ENCODE data around the gene OR8B8.

DNA sequence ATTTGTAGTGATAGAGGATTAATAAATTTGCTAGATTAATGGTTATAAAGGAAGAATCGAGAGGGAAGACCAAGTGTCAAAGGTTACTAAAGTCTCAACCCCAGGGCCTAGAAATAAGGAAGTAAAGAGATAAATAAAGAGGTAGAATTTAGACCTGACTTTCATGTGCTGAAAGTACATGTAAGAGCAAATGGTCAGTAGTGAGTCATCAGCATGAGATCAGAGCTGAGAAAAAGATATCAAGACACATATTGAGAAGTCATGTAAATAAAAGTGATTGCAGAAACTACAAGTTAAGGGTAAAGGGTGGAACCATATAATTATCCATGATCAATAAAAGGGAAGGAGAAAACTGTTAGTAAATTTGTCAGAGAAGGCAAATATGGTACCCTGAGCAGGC lies 1.4 kb upstream of the OR8B8 start:
- TF ChIP-seq, protein P1, sequence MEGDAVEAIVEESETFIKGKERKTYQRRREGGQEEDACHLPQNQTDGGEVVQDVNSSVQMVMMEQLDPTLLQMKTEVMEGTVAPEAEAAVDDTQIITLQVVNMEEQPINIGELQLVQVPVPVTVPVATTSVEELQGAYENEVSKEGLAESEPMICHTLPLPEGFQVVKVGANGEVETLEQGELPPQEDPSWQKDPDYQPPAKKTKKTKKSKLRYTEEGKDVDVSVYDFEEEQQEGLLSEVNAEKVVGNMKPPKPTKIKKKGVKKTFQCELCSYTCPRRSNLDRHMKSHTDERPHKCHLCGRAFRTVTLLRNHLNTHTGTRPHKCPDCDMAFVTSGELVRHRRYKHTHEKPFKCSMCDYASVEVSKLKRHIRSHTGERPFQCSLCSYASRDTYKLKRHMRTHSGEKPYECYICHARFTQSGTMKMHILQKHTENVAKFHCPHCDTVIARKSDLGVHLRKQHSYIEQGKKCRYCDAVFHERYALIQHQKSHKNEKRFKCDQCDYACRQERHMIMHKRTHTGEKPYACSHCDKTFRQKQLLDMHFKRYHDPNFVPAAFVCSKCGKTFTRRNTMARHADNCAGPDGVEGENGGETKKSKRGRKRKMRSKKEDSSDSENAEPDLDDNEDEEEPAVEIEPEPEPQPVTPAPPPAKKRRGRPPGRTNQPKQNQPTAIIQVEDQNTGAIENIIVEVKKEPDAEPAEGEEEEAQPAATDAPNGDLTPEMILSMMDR (IDR thresholded peaks at IDR 0.05 in 2 of 3, conservative IDR thresholded peaks at IDR 0.05 in 1 of 3; ENCODE audit: borderline replicate concordance in 1 of 3, insufficient read depth in 1 of 3, low read depth in 2 of 3, low read length in 2 of 3), result no peak
- TF ChIP-seq, protein P2, sequence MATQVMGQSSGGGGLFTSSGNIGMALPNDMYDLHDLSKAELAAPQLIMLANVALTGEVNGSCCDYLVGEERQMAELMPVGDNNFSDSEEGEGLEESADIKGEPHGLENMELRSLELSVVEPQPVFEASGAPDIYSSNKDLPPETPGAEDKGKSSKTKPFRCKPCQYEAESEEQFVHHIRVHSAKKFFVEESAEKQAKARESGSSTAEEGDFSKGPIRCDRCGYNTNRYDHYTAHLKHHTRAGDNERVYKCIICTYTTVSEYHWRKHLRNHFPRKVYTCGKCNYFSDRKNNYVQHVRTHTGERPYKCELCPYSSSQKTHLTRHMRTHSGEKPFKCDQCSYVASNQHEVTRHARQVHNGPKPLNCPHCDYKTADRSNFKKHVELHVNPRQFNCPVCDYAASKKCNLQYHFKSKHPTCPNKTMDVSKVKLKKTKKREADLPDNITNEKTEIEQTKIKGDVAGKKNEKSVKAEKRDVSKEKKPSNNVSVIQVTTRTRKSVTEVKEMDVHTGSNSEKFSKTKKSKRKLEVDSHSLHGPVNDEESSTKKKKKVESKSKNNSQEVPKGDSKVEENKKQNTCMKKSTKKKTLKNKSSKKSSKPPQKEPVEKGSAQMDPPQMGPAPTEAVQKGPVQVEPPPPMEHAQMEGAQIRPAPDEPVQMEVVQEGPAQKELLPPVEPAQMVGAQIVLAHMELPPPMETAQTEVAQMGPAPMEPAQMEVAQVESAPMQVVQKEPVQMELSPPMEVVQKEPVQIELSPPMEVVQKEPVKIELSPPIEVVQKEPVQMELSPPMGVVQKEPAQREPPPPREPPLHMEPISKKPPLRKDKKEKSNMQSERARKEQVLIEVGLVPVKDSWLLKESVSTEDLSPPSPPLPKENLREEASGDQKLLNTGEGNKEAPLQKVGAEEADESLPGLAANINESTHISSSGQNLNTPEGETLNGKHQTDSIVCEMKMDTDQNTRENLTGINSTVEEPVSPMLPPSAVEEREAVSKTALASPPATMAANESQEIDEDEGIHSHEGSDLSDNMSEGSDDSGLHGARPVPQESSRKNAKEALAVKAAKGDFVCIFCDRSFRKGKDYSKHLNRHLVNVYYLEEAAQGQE (IDR thresholded peaks at IDR 0.05; ENCODE audit: low read depth), result no peak
- TF ChIP-seq EZH2phosphoT487 (IDR thresholded peaks at IDR 0.05; ENCODE audit: borderline replicate concordance) (no peak), POLR2A (IDR thresholded peaks at IDR 0.05; ENCODE audit: borderline replicate concordance, extremely low read depth, insufficient read depth, insufficient read length) (no peak), POLR2AphosphoS5 (IDR thresholded peaks at IDR 0.05; ENCODE audit: low read depth, low read length) (no peak), EZH2 (IDR thresholded peaks at IDR 0.05) (no peak), ELF1 (IDR thresholded peaks at IDR 0.05; ENCODE audit: borderline replicate concordance, low read depth) (no peak), CBX3 (IDR thresholded peaks at IDR 0.05; ENCODE audit: low read depth) (no peak), CEBPB (IDR thresholded peaks at IDR 0.05; ENCODE audit: low read depth) (no peak), SIN3A (IDR thresholded peaks at IDR 0.05; ENCODE audit: low read depth) (no peak), ZNF274 (IDR thresholded peaks at IDR 0.05; ENCODE audit: low read depth, low read length) (no peak), RAD21 (IDR thresholded peaks at IDR 0.05; ENCODE audit: low read depth) (no peak)
- TF ChIP-seq, protein P3, sequence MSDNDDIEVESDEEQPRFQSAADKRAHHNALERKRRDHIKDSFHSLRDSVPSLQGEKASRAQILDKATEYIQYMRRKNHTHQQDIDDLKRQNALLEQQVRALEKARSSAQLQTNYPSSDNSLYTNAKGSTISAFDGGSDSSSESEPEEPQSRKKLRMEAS (IDR thresholded peaks at IDR 0.05), result no peak
- TF ChIP-seq, protein P4, sequence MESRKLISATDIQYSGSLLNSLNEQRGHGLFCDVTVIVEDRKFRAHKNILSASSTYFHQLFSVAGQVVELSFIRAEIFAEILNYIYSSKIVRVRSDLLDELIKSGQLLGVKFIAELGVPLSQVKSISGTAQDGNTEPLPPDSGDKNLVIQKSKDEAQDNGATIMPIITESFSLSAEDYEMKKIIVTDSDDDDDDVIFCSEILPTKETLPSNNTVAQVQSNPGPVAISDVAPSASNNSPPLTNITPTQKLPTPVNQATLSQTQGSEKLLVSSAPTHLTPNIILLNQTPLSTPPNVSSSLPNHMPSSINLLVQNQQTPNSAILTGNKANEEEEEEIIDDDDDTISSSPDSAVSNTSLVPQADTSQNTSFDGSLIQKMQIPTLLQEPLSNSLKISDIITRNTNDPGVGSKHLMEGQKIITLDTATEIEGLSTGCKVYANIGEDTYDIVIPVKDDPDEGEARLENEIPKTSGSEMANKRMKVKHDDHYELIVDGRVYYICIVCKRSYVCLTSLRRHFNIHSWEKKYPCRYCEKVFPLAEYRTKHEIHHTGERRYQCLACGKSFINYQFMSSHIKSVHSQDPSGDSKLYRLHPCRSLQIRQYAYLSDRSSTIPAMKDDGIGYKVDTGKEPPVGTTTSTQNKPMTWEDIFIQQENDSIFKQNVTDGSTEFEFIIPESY (IDR thresholded peaks at IDR 0.05; ENCODE audit: extremely low read depth, insufficient replicate concordance, low read length), result no peak

All from HCT116 (cell line).